SH-SY5Y (cell line): ENCODE results near the gene PTPN14.

Experiments used
- GATA2 ChIP-seq: IDR thresholded peaks from 2 replicates; pipeline ENCODE4 v1.6.1; 2011; ENCODE audit warnings: mild to moderate bottlenecking, low read depth, low read length
- GATA3 ChIP-seq: IDR thresholded peaks from 2 replicates; pipeline ENCODE4 v1.6.1; 2011; ENCODE audit warnings: low read depth, mild to moderate bottlenecking, low read length, moderate library complexity

DNA sequence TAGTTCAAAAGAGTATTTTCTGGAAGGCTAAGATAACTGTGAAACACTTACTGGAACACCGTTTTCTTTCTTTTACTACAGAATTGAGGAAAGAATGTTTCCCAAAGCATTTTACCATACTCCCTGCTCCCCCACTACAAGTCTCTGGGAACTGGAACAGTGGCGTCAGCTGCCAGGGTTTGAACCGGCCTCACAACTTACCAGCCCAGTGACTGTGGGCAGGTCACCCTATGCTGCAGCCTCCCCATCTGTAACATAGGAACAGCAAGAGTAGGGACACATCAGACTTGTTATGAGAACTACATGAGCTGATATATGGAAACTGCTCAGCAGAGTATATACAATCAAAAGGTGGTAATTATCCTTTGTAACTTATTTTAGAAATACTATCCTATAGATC is 91.5 kb downstream of the PTPN14 start:
- TF ChIP-seq GATA3, result no peak
- no peak for TF ChIP-seq GATA2
